ENCODE measurements around the gene ASTL.
A peak's percentile ranks its signal among the peaks of the same experiment; 100 is the strongest.

Gene ASTL

DNA sequence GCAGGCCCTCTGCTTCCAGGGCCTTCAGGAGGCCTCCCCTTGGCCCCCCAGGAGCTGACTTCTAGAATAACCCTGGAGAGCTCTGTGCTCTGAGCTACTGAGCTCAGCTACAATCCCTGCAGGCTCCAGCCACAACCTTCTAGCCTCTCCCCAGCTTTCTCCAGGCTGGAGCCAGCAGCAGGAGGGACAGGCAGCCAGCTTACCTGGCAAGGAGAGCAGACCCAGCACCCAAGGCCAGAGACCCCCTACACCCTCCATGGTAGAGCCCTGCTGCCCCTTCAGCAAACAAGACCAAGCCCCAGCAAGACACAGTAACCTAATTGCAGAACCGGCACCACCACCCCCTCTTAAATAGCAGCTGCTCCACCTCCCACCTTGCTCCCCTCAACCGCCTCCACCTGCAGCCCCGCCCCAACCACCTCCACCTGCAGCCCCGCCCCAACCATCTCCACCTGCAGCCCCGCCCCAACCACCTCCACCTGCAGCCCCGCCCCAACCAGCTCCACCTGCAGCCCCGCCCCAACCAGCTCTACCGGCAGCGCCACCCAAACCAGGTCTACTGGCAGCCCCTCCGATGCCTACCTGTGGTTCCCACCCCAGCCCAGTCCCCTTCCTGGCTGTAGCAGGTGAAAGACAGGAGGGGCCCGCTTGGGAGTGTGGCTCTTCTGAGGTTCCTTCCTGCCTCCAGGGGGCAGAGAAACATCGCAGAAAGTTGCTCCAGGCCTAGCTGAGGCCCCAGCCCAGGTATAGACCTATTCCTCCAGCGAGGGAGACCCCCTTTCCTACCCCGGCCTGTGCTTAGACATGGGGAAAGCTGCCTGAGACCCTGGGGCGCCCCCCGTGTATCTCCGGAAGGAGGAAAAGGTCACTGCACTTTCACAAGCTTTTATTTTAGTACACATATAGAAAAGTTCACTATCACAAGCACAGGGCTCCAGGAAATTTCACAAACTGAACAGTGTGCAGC, at the start of gene ASTL:
Gene ASTL (minus strand): TSS at position 324 of the 967 bp plus-strand sequence. CDS start 66 bp downstream, at position 258.
- intact Hi-C loops (cut with DNase I): loop anchor here (2.0 kb wide), 1 partner anchor 36 kb away; no protein-coding TSS in a partner anchor

GRCh38 chr2:96186562-96186961, 48.3 kb upstream of the ASTL start:
- intact Hi-C loops (cut with DNase I): no loop called here
- peak in 1 of 10 donors; percentile 2 for DNase-seq

More for the DNA sequence above, at the start of gene ASTL:
- DNase-seq: peak in 4 of 10 donors; percentile 32 to 90 (median 65)

DNA sequence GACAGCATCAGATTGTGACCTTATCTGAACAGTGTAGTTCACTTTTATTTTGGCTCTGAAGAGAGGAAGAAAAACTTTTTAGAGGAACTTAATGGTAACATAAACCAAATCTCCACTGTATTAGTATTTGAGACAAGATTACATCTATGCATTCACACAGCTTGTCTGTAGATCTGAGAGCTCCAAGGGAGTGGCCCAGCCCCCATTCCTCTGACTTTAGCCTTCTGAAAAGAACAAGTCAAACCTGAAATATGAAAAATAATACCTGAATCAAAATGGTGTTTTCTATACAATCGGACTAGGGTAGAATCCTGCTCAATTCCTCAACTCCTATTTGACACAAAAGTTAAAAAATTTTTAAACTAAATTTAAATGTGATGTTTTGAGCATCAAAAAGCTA, 47.2 kb upstream of the ASTL start:
- intact Hi-C loops (cut with DNase I): no loop called here
- peak in 1 of 10 donors; percentile 4 for DNase-seq

DNA sequence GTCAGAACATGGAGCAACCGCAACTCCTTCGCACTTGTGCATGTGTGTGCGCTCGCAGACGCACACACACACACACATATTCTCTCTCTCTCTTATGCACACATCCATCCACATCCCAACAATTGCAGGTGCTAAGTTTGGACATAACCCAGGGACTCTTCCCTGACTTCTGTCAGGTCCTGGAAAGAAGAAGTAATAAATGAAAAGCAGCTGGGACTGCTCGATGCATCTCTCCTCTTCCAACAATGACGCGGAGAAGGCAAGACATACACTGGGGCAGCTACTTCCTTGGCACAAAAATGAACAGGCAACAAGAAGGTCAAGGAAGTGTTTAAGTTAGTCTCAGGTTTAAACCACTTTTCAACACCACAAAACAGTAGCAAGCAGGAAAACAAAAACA, 46.7 kb upstream of the ASTL start:
- peak in 1 of 10 donors; percentile 17 for DNase-seq
- intact Hi-C loops (cut with DNase I): no loop called here

- DNase-seq: peak in 1 of 10 donors; percentile 41
- intact Hi-C loops (cut with DNase I): no loop called here
Observed at GRCh38 chr2:96184188-96184587, 45.9 kb upstream of the ASTL start.

- intact Hi-C loops (cut with DNase I): no loop called here
Observed at GRCh38 chr2:96181529-96181928, 43.2 kb upstream of the ASTL start.

GRCh38 chr2:96180521-96180920, 42.2 kb upstream of the ASTL start:
- DNase-seq: no peak
- intact Hi-C loops (cut with DNase I): no loop called here

More at GRCh38 chr2:96181529-96181928, 43.2 kb upstream of the ASTL start:
- DNase-seq: no peak

DNA sequence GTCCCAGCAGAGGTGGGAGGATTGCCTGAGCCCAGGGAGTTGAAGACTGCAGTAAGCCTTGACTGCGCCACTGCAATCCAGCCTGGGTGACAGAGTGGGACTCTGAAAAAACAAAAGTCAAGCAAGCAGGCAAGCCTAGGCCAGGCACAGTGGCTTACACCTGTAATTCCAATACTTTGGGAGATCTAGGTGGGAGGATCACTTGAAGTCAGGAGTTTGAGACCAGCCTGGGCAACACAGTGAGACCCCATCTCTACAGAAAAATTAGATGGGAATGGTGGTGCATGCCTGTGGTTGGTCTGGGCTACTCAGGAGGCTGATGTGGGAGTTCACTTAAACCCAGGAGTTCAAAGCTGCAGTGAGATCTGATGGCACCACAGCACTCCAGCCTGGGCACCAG, 41.7 kb upstream of the ASTL start:
- DNase-seq: peak in 1 of 10 donors; percentile 18
- intact Hi-C loops (cut with DNase I): no loop called here

GRCh38 chr2:96176661-96177060, 38.4 kb upstream of the ASTL start:
- intact Hi-C loops (cut with DNase I): loop anchor here (10.0 kb wide), 1 partner anchor 162 kb away; no protein-coding TSS in a partner anchor
- no peak for DNase-seq

DNA sequence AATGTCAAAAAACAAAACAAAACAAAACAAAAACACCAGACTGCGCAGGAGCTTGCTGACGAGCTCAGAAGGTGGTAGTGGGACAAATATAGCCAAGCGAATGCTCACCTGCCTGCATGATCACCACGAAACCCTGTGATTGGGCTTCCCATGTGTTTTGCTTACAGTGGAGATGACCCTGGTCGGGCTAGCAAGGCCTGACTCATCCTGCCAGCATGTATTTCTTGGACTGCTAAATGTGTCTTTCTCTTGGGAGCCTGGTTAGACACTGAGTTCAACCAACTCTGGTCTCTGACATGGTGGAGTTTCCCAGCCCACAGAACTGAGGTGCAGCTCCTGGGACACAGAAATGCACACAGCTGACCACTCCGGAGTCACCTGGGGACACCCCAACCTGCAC, 37.6 kb upstream of the ASTL start:
- peak in 1 of 10 donors; percentile 16 for DNase-seq
- intact Hi-C loops (cut with DNase I): loop anchor here (2.0 to 10.0 kb wide), 2 partner anchors 37 to 161 kb away; partner anchors contain the start of gene ASTL

DNA sequence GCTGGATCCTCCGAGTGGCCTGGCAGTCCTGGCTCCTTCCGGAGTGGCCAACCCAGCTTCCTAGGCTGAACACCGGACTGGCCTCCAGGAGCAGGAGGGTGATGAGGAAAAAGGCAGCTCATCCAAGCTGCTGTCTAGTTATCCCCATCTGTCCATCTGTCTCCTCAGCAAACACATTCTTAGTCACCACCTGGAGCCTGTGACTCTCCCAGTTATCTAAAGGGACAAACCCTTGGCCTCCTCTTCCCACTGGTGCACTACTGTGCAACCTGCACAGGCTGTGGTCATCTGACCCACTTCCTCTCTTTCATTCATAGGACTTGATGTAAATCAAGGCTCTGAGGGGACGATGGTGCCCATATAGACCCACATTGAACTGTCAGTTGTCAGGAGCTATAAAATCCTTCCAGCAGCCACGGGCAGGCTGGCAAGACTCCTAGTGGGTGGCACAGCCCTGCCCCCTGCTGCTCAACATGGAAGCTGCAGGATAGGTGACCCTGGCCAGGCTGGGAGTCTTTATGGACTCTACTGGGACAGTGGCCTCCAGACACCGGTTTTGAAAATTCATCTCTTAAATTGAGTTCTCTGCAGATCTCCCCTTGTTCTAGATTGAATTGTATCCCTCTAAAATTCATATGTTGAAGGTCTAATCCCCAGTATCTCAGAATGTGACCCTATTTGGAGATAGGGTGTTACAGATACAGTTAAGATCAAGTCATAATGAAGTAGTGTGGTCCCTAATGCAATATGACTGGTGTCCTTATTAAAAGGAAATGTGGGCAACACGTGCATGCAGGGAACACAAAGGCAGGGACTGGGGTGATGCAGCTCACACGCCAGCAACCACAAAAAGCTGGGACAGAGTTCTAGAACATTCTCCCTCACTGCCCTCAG, 36.2 kb upstream of the ASTL start:
- DNase-seq: peak; percentile 55 to 97 (median 82)
- intact Hi-C loops (cut with DNase I): loop anchor here (2.0 to 10.0 kb wide), 2 partner anchors 36 to 160 kb away; partner anchors contain the start of gene ASTL

GRCh38 chr2:96171831-96172230, 33.5 kb upstream of the ASTL start:
- peak in 1 of 10 donors; percentile 27 for DNase-seq
- intact Hi-C loops (cut with DNase I): loop anchor here (10.0 kb wide), 1 partner anchor 157 kb away; no protein-coding TSS in a partner anchor

DNA sequence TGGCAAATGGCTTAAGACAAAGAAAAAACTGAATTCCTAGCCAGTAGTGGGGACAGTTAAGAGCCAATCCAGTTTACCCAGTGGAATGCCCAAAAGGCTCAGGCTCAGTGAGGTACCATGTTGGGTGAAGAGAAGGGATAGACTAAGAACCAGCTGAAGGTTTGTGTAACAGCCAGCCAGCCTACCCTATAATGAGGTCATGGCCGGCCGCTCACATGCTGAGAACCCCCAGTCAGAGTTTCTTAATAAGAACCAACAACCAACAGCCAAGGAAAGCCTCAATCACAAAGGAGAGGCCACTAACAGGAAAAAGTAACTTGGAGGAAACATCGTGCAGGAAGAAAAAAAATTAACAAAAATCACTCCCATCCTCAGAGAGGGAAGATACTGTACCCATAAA, 32.3 kb upstream of the ASTL start:
- no peak for DNase-seq
- intact Hi-C loops (cut with DNase I): loop anchor here (10.0 kb wide), 1 partner anchor 156 kb away; no protein-coding TSS in a partner anchor

DNA sequence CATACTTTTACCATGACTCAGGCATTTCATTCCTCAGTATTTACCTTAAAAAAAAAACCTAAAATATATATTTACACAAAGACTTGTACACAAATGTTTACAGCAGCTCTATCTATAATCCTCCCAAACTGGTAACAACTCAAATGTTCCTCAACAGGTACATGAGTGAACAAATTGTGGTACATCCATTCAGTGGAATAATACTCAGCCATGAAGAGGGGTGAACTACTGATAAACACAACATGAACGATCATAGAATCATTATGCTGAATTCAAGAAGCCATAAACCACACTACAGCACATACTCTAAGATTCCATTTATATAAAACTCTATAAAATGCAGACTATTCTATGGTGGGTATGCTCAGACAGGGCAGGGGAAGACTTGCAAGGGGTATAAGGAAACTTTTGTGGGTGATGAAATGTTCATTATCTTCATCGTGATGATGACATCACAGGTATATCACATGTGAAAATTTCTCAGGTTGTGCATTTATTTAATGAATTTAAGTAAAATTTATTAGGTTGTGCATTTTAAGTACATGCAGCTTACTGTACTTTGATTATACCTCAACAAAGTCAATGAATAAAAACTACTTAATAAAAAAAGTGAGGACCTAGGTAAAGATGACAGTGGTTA, 31.7 kb upstream of the ASTL start:
- intact Hi-C loops (cut with DNase I): loop anchor here (10.0 kb wide), 1 partner anchor 155 kb away; no protein-coding TSS in a partner anchor
- DNase-seq: no peak

DNA sequence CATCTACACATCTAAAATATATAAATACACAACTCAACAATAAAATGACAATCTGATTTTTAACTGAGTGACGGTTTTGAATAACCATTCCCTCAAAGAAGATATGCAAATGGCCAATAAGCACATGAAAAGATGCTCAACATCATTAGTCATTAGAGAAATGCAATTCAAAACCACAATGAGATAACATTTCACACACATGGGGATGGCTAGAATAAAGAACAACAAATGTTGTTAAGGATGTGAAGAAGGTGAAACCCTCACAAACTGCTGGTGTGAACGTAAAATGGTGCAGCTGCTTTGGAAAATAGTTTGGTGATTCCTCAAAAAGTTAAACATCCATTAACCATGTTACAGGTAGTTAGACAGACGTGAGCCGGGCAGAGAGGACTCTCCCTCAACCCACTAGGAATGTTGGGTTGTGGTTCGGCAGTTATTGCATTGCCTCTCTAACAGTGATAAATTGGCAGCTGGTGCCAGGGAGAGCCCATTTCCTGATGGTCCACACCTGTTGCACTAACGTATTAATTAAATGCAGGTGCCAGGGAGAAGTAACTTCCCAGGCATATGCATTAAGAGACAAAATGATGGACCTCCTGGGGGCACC, 29.2 kb upstream of the ASTL start:
- DNase-seq: peak in 1 of 10 donors; percentile 7
- intact Hi-C loops (cut with DNase I): no loop called here

DNA sequence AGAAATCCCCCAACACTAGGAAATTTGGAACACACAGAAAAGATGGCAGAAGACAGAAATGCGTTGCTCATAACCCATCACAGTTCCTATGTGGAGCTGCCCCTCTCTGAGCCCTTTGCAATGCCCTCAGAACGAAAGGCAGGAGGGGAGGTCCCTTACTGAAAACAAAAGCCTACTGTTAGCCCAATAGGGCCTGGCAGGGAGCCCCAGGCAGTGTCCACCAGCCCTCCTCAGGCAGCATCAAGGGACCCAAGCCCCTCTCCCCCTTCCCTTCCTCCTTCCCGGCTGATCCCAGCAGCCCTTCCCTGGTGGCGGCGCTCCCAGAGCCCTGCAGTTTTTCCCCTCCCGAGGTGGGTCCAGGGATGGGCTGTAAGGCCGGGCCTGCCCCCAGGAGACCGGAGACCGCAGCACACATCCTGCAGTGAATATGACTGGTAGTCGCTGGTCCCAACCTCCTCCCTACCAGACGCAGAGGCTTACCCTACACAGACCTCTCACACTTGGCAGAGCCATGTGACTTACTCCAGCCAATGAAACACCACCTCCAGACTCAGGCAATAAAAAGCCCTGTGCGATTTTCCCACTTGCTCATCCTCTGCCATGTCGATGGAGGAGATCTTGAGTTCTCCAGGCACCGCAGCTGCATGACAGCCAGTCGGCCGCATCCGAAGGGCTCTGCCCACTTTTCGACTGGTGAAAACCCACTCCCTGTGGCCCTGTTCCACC, 26.3 kb upstream of the ASTL start:
- intact Hi-C loops (cut with DNase I): no loop called here
- DNase-seq: peak in 5 of 10 donors; percentile 49 to 94 (median 67)

GRCh38 chr2:96163768-96164429, 25.6 kb upstream of the ASTL start:
- DNase-seq: peak in 2 of 10 donors; percentile 23 to 78
- intact Hi-C loops (cut with DNase I): no loop called here

DNA sequence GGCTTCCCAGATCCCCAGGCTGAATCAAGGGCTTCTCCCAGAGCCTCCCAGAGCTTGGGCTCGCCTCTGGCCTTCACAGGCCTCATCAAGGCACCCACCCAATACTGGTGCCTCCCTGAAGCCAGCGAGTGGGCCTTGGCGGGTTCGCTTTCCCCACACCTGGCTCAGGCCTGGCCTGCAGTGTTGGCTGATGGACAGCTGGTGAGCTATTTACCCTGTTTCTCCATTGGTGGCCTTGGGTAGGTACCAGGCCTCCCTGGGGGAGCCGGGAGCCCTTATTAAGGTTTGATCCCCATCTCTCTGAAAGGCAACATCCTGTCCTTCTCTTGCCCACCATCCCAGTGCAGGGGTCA, 25.1 kb upstream of the ASTL start:
- DNase-seq: no peak
- intact Hi-C loops (cut with DNase I): no loop called here
